HCT116 (cell line): Measurements from ENCODE around the gene FUT6. TPM values are rescaled to one million over a fixed set of nuclear protein-coding genes. Genes with fewer than 3 reads are reported as not detected.

Experiments
- ATAC-seq: fragments of 200-7000 bp; cut with Tn5 transposase; 2 replicates; pipeline ENCODE4 v1.9.1; 2020; ENCODE audit warnings: mild to moderate bottlenecking, moderate library complexity
- BruUV-seq: library from RNA; stranded (reverse); fragments of 400-500 nt; replicated peaks from 2 replicates; lab custom pipeline; 2021; lab: Mats Ljungman, UMichigan
- CTCF ChIA-PET: fragments of 300-600 bp; sonication (Branson Sonifier 250); formaldehyde crosslinking; loops from one replicate; lab custom pipeline; 2021; ENCODE audit warnings: antibody characterized with exemption; lab: Charles Lee
- POLR2A ChIA-PET: fragments of 300-600, 350-600 bp; sonication (Branson Sonifier 250); formaldehyde crosslinking; loops from one replicate; lab custom pipeline; 2021; ENCODE audit warnings: antibody characterized with exemption; lab: Charles Lee
- RAD21 ChIA-PET, 2 experiments: fragments of 300-600 bp; sonication (Branson Sonifier 250); formaldehyde crosslinking; loops; one replicate each; lab custom pipeline; 2023; ENCODE audit warnings: low total read pairs in 2 of 2; ENCODE audit not compliant: uncharacterized antibody in 2 of 2, unreplicated experiment in 2 of 2, low non-redundant PET in 1 of 2; lab: Charles Lee
- DNase-seq: peaks from one replicate; pipeline ENCODE4 v3.0.0-alpha.2; 2010; ENCODE audit warnings: low read depth, low spot score
- H2AFZ ChIP-seq: fragments of 200-600 bp; shearing (Covaris generic), sonication (generic); 2 replicates; pipeline ENCODE4 v1.6.1; 2017; ENCODE audit warnings: low read depth, mixed run types, mixed read lengths, antibody characterized with exemption, low read length; ENCODE audit not compliant: poor library complexity, severe bottlenecking
- H3K27ac ChIP-seq: 2 replicates; pipeline ENCODE4 v1.5.1; 2012; ENCODE audit warnings: low read depth, low read length
- H3K27me3 ChIP-seq: fragments of 200-600 bp; sonication (generic); 2 replicates; pipeline ENCODE4 v1.6.1; 2016; ENCODE audit warnings: mixed run types, low read length, mixed read lengths; ENCODE audit not compliant: insufficient read depth
- H3K36me3 ChIP-seq, 2 experiments: fragments of 200-500 bp in 1 of 2; fragments of 200-600 bp in 1 of 2; sonication (Bioruptor generic) in 1 of 2; sonication (generic) in 1 of 2; 2 replicates each; pipeline versions ENCODE4 v1.5.1 to v1.6.1; 2014 to 2016; ENCODE audit warnings: low read length in 2 of 2, inconsistent platforms in 1 of 2, mixed read lengths in 1 of 2, mixed run types in 1 of 2; ENCODE audit not compliant: insufficient read depth in 2 of 2, control insufficient read depth in 1 of 2
- H3K4me1 ChIP-seq, 2 experiments: fragments of 200-600 bp in 1 of 2; sonication (generic) in 1 of 2; 2 replicates each; pipeline versions ENCODE4 v1.5.1 to v1.6.1; 2012 to 2017; ENCODE audit warnings: low read length in 2 of 2, inconsistent platforms in 1 of 2, mild to moderate bottlenecking in 1 of 2, mixed read lengths in 1 of 2, mixed run types in 1 of 2, moderate library complexity in 1 of 2; ENCODE audit not compliant: insufficient read depth in 2 of 2, control insufficient read depth in 1 of 2
- H3K4me2 ChIP-seq: fragments of 200-600 bp; sonication (generic); 2 replicates; pipeline ENCODE4 v1.6.1; 2017; ENCODE audit warnings: mixed run types, low read length, mixed read lengths
- H3K4me3 ChIP-seq, 2 experiments: fragments of 200-600 bp in 1 of 2; sonication (generic) in 1 of 2; replicated peaks in 1 of 2; 2 replicates each; pipeline ENCODE4 v1.5.1; 2011 to 2016; ENCODE audit warnings: low read length in 2 of 2, control low read depth in 1 of 2, low read depth in 1 of 2, mild to moderate bottlenecking in 1 of 2, mixed read lengths in 1 of 2, mixed run types in 1 of 2
- H3K79me2 ChIP-seq: fragments of 200-600 bp; sonication (generic); 2 replicates; pipeline ENCODE4 v1.6.1; 2017; ENCODE audit warnings: mild to moderate bottlenecking, mixed run types, low read length, moderate library complexity, mixed read lengths; ENCODE audit not compliant: insufficient read depth
- H3K9ac ChIP-seq: fragments of 200-600 bp; sonication (generic); 2 replicates; pipeline ENCODE4 v1.6.1; 2016; ENCODE audit warnings: low read length, mixed read lengths
- H3K9me2 ChIP-seq: fragments of 200-600 bp; sonication (generic), shearing (Covaris generic); 2 replicates; pipeline ENCODE4 v1.6.1; 2017; ENCODE audit warnings: mixed run types, mild to moderate bottlenecking, moderate library complexity; ENCODE audit not compliant: insufficient read depth
- H3K9me3 ChIP-seq, 2 experiments: fragments of 200-500 bp in 1 of 2; fragments of 200-600 bp in 1 of 2; sonication (Bioruptor generic) in 1 of 2; sonication (generic) in 1 of 2; 2 replicates each; pipeline ENCODE4 v1.6.1; 2014 to 2017; ENCODE audit warnings: low read length in 2 of 2, mixed read lengths in 2 of 2, inconsistent platforms in 1 of 2, low read depth in 1 of 2, mild to moderate bottlenecking in 1 of 2, mixed run types in 1 of 2, moderate library complexity in 1 of 2; ENCODE audit not compliant: control insufficient read depth in 1 of 2, insufficient read depth in 1 of 2
- H4K20me1 ChIP-seq: fragments of 200-600 bp; sonication (generic), shearing (Covaris generic); 2 replicates; pipeline ENCODE4 v1.6.1; 2017; ENCODE audit warnings: mixed run types, mild to moderate bottlenecking, moderate library complexity; ENCODE audit not compliant: insufficient read depth
- ATF3 ChIP-seq: IDR thresholded peaks from 2 replicates; pipeline ENCODE4 v1.6.1; 2012
- CBX3 ChIP-seq: IDR thresholded peaks from 2 replicates; pipeline ENCODE4 v1.6.1; 2012; ENCODE audit warnings: low read depth
- CEBPB ChIP-seq: IDR thresholded peaks from 2 replicates; pipeline ENCODE4 v1.6.1; 2012; ENCODE audit warnings: low read depth
- ELF1 ChIP-seq: IDR thresholded peaks from 2 replicates; pipeline ENCODE4 v1.6.1; 2012; ENCODE audit warnings: low read depth, borderline replicate concordance
- EZH2phosphoT487 ChIP-seq: fragments of 200-600 bp; IDR thresholded peaks from 2 replicates; pipeline ENCODE4 v1.6.1; 2018; ENCODE audit warnings: antibody characterized with exemption, borderline replicate concordance
- FOSL1 ChIP-seq: IDR thresholded peaks from 2 replicates; pipeline ENCODE4 v1.6.1; 2012; ENCODE audit warnings: low read depth
- MAX ChIP-seq: IDR thresholded peaks from 2 replicates; pipeline ENCODE4 v1.6.1; 2012
- POLR2A ChIP-seq: IDR thresholded peaks from 2 replicates; pipeline ENCODE4 v1.7.0; 2011; ENCODE audit warnings: borderline replicate concordance; ENCODE audit not compliant: insufficient read depth, insufficient read length; ENCODE audit errors: extremely low read depth
- RAD21 ChIP-seq: IDR thresholded peaks from 2 replicates; pipeline ENCODE4 v1.6.1; 2012; ENCODE audit warnings: low read depth, mild to moderate bottlenecking
- SP1 ChIP-seq: IDR thresholded peaks from 2 replicates; pipeline ENCODE4 v1.6.1; 2012; ENCODE audit warnings: low read depth
- SRF ChIP-seq: IDR thresholded peaks from 2 replicates; pipeline ENCODE4 v1.6.1; 2012; ENCODE audit warnings: low read depth
- TCF7L2 ChIP-seq: IDR thresholded peaks from 2 replicates; pipeline ENCODE4 v1.7.0; 2011; ENCODE audit warnings: borderline replicate concordance, inconsistent platforms; ENCODE audit not compliant: insufficient read depth, insufficient read length; ENCODE audit errors: extremely low read depth
- YY1 ChIP-seq: IDR thresholded peaks from 2 replicates; pipeline ENCODE4 v1.6.1; 2011; ENCODE audit warnings: low read length, low read depth, moderate library complexity, mild to moderate bottlenecking; ENCODE audit not compliant: insufficient replicate concordance; ENCODE audit errors: extremely low read depth
- ZFX ChIP-seq: fragments of 450-650 bp; IDR thresholded peaks from 2 replicates; pipeline ENCODE4 v1.6.1; 2017
- ZNF274 ChIP-seq: fragments of 200-500 bp; sonication (Bioruptor generic); IDR thresholded peaks from 2 replicates; pipeline ENCODE4 v1.6.1; 2014; ENCODE audit warnings: mild to moderate bottlenecking, low read depth, low read length, inconsistent platforms
- intact Hi-C: fragments of 100-400 bp; cut with micrococcal nuclease; formaldehyde crosslinking; loops from 2 replicates; pipeline ENCODE4 v1.10.0; 2022
- total RNA-seq: library from RNA; stranded (reverse); gene quantifications from one replicate; pipeline ENCODE4 v1.2.1, GENCODE V29; 2021; ENCODE audit not compliant: unreplicated experiment
- TF ChIP-seq, protein P1 (sequence below), 3 experiments: fragments of 200-600 bp in 1 of 3; sonication (generic) in 1 of 3; IDR thresholded peaks in 2 of 3; conservative IDR thresholded peaks in 1 of 3; 2 replicates each; pipeline ENCODE4 v1.5.1; 2012 to 2017; ENCODE audit warnings: low read depth in 2 of 3, low read length in 2 of 3, antibody characterized with exemption in 1 of 3, borderline replicate concordance in 1 of 3, control low read depth in 1 of 3, mild to moderate bottlenecking in 1 of 3, mixed read lengths in 1 of 3, mixed run types in 1 of 3, moderate library complexity in 1 of 3; ENCODE audit not compliant: insufficient read depth in 1 of 3
- TF ChIP-seq, protein P2 (sequence below): IDR thresholded peaks from 2 replicates; pipeline ENCODE4 v1.6.1; 2011; ENCODE audit warnings: mild to moderate bottlenecking, low read length, moderate library complexity; ENCODE audit not compliant: insufficient replicate concordance; ENCODE audit errors: extremely low read depth
- TF ChIP-seq, protein P3 (sequence below): IDR thresholded peaks from 2 replicates; pipeline ENCODE4 v1.6.1; 2012; ENCODE audit warnings: low read depth

The FUT6 gene
- total RNA-seq, 1 experiment from 2014 or later = not detected

GRCh38 chr19:5829567-5830310, 9.8 kb downstream of the FUT6 start:
- CTCF ChIA-PET = interaction anchor here (3.6 kb wide), 1 partner anchor 26 kb away, joined by 49 read pairs; the partner anchor contains the start of gene NRTN
- no peak overlapping the region for H2AFZ ChIP-seq
- H3K4me1 ChIP-seq = peaks cover 15 to 35% of the 10 kb centered on the region in 2 experiments
- RAD21 ChIA-PET = no interaction called here
- POLR2A ChIA-PET = interaction anchor here (1.8 to 2.9 kb wide), 6 partner anchors 11 to 113 kb away, joined by 4 to 34 read pairs (median 18); partner anchors contain the start of genes DUS3L, FUT3, FUT6 and NDUFA11
- no peaks in the 10 kb centered on the region for H3K27me3 ChIP-seq
- no TSS peak for BruUV-seq
- peak overlapping the region; percentile 96 for H3K4me2 ChIP-seq
- H3K4me3 ChIP-seq = peak overlapping the region; percentile 83 to 97
- no peaks in the 10 kb centered on the region for H3K79me2 ChIP-seq
- no peaks in the 10 kb centered on the region for H3K9me3 ChIP-seq
- peak overlapping the region; percentile 92; the same call in 1 of the 2 replicates for H3K27ac ChIP-seq
- no peak for ATAC-seq
- no peaks in the 10 kb centered on the region for H3K36me3 ChIP-seq
- no peak for DNase-seq
- H3K9me2 ChIP-seq = no peaks in the 10 kb centered on the region
- peak overlapping the region; percentile 96 for H3K9ac ChIP-seq
- no peaks in the 10 kb centered on the region for H4K20me1 ChIP-seq
- intact Hi-C loops = loop anchor here (2.0 kb wide), 1 partner anchor 63 kb away; no protein-coding TSS in a partner anchor
- TF ChIP-seq, protein P1, sequence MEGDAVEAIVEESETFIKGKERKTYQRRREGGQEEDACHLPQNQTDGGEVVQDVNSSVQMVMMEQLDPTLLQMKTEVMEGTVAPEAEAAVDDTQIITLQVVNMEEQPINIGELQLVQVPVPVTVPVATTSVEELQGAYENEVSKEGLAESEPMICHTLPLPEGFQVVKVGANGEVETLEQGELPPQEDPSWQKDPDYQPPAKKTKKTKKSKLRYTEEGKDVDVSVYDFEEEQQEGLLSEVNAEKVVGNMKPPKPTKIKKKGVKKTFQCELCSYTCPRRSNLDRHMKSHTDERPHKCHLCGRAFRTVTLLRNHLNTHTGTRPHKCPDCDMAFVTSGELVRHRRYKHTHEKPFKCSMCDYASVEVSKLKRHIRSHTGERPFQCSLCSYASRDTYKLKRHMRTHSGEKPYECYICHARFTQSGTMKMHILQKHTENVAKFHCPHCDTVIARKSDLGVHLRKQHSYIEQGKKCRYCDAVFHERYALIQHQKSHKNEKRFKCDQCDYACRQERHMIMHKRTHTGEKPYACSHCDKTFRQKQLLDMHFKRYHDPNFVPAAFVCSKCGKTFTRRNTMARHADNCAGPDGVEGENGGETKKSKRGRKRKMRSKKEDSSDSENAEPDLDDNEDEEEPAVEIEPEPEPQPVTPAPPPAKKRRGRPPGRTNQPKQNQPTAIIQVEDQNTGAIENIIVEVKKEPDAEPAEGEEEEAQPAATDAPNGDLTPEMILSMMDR (IDR thresholded peaks at IDR 0.05 in 2 of 3, conservative IDR thresholded peaks at IDR 0.05 in 1 of 3; ENCODE audit: borderline replicate concordance in 1 of 3, insufficient read depth in 1 of 3, low read depth in 2 of 3, low read length in 2 of 3) = no peak
- TF ChIP-seq MAX = no peak
- TF ChIP-seq, protein P2, sequence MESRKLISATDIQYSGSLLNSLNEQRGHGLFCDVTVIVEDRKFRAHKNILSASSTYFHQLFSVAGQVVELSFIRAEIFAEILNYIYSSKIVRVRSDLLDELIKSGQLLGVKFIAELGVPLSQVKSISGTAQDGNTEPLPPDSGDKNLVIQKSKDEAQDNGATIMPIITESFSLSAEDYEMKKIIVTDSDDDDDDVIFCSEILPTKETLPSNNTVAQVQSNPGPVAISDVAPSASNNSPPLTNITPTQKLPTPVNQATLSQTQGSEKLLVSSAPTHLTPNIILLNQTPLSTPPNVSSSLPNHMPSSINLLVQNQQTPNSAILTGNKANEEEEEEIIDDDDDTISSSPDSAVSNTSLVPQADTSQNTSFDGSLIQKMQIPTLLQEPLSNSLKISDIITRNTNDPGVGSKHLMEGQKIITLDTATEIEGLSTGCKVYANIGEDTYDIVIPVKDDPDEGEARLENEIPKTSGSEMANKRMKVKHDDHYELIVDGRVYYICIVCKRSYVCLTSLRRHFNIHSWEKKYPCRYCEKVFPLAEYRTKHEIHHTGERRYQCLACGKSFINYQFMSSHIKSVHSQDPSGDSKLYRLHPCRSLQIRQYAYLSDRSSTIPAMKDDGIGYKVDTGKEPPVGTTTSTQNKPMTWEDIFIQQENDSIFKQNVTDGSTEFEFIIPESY = no peak
- TF ChIP-seq ATF3 = no peak
- no peak for TF ChIP-seq SP1
- no peak for TF ChIP-seq YY1
- TF ChIP-seq ZFX = no peak
- TF ChIP-seq, protein P3, sequence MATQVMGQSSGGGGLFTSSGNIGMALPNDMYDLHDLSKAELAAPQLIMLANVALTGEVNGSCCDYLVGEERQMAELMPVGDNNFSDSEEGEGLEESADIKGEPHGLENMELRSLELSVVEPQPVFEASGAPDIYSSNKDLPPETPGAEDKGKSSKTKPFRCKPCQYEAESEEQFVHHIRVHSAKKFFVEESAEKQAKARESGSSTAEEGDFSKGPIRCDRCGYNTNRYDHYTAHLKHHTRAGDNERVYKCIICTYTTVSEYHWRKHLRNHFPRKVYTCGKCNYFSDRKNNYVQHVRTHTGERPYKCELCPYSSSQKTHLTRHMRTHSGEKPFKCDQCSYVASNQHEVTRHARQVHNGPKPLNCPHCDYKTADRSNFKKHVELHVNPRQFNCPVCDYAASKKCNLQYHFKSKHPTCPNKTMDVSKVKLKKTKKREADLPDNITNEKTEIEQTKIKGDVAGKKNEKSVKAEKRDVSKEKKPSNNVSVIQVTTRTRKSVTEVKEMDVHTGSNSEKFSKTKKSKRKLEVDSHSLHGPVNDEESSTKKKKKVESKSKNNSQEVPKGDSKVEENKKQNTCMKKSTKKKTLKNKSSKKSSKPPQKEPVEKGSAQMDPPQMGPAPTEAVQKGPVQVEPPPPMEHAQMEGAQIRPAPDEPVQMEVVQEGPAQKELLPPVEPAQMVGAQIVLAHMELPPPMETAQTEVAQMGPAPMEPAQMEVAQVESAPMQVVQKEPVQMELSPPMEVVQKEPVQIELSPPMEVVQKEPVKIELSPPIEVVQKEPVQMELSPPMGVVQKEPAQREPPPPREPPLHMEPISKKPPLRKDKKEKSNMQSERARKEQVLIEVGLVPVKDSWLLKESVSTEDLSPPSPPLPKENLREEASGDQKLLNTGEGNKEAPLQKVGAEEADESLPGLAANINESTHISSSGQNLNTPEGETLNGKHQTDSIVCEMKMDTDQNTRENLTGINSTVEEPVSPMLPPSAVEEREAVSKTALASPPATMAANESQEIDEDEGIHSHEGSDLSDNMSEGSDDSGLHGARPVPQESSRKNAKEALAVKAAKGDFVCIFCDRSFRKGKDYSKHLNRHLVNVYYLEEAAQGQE = no peak
- no peak for TF ChIP-seq ZNF274
- no peak for TF ChIP-seq RAD21
- TF ChIP-seq POLR2A = no peak
- no peak for TF ChIP-seq TCF7L2
- no peak for TF ChIP-seq FOSL1
- TF ChIP-seq SRF = no peak
- TF ChIP-seq CEBPB = no peak
- TF ChIP-seq CBX3 = no peak
- no peak for TF ChIP-seq EZH2phosphoT487
- no peak for TF ChIP-seq ELF1
